ENCODE results near the gene TAGLN. TPM values are rescaled to one million over a fixed set of nuclear protein-coding genes. Genes with fewer than 3 reads are reported as not detected.
A peak's percentile ranks its signal among the peaks of the same experiment; 100 is the strongest.

The TAGLN gene
- polyA plus RNA-seq, 1 of the 3 experiments (the other 2 are of a cell fraction): 519 TPM

DNA sequence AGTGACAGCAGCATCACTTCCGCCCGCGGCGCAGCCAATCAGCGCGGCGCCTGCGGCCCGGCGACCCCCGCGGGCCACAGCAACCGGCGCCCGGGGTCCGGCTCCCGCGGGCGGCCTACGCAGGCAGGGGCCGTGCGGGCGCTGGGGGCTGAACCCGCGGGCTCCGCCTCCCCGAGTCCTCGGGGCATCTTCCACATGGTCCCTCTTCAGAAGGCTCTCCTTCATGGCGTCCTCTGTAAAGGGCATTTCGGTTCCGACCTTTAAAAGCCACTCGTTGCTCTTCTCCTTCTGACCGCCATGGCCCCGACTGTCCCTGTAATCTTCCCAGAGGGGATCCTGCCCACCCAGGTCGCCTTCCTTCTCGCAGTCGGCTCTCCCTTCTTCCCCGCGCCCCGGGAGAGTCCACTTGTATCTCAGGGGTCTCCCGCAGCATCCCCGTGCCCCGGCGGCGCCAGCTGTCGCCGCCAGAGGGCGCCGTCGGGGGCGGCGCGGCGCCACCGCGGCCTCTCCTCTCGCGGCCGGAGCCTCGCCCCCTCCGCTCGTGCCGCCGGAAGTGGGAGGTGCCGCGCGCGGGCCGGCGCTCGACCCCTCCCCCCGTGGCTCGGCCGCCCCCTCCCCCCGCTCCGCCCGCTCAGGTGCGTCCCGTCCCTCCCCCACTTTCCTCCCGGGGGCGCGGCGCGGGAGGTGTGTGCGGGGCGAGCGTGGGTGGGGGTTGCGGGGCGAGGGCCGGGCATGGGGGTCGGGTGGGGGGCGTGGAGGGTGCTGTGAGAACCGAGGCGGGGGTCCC lies 33.1 kb downstream of the TAGLN start, which contains the start of gene RNF214 (continued):
- TF ChIP-seq POLR2AphosphoS5 (IDR thresholded peaks at IDR 0.05; ENCODE audit: low read depth, low read length) (peak; percentile 56), CHD2 (IDR thresholded peaks at IDR 0.05; ENCODE audit: low read length, partially characterized antibody) (peak; percentile 68), JUND (IDR thresholded peaks at IDR 0.05) (no peak), SMC3 (IDR thresholded peaks at IDR 0.05; ENCODE audit: low read depth, low read length) (peak; percentile 40; the same call in 1 of the 2 replicates), SIN3A (IDR thresholded peaks at IDR 0.05; ENCODE audit: borderline replicate concordance, low read depth, low read length) (peak; percentile 84; the same call in 1 of the 2 replicates), EP300 (IDR thresholded peaks at IDR 0.05; ENCODE audit: borderline replicate concordance in 1 of 2, low read depth in 1 of 2, low read length in 1 of 2) (0 out of 4 replicates have a peak, but pooled peaks of 1 of the 2 experiments have one; percentile 16), EZH2phosphoT487 (IDR thresholded peaks at IDR 0.05; ENCODE audit: borderline replicate concordance, low read depth) (no peak), FOXM1 (IDR thresholded peaks at IDR 0.05; ENCODE audit: low read depth) (no peak)
- TF ChIP-seq, protein P1, sequence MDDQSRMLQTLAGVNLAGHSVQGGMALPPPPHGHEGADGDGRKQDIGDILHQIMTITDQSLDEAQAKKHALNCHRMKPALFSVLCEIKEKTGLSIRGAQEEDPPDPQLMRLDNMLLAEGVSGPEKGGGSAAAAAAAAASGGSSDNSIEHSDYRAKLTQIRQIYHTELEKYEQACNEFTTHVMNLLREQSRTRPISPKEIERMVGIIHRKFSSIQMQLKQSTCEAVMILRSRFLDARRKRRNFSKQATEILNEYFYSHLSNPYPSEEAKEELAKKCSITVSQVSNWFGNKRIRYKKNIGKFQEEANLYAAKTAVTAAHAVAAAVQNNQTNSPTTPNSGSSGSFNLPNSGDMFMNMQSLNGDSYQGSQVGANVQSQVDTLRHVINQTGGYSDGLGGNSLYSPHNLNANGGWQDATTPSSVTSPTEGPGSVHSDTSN (IDR thresholded peaks at IDR 0.05): no peak
- TF ChIP-seq, protein P2, sequence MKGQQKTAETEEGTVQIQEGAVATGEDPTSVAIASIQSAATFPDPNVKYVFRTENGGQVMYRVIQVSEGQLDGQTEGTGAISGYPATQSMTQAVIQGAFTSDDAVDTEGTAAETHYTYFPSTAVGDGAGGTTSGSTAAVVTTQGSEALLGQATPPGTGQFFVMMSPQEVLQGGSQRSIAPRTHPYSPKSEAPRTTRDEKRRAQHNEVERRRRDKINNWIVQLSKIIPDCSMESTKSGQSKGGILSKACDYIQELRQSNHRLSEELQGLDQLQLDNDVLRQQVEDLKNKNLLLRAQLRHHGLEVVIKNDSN (IDR thresholded peaks at IDR 0.05; ENCODE audit: borderline replicate concordance, low read depth): no peak

DNA sequence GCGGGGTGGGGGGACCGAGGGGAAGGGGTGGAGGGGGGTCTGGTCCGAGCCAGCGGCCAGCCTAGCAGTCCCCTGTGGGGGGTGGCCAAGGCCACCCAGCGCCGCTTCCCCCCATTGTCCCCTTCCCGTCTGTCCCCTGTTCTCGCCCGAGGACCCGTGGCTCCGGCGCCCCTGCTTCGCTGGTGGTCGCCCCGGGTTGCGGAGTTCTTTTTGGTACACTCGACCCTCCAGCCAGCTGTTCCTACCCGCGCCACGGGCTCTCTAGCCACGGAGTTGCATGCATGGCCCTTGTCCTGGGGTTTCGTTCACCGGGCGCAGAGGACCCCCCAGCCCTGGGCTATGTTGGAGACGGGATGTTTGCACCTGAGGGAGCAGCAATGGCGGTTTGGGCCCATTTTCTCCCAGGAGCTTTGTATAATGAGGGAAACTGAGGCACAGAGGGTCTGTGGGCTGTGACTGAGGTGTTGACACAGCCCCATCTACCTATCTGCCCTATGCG lies 33.8 kb downstream of the TAGLN start:
- Histone ChIP-seq H3F3A (replicated peaks; ENCODE audit: insufficient read depth) (peaks cover 15% of the 10 kb centered on the region), H3K9ac (peak overlapping the region; percentile 87), H3K4me1 (ENCODE audit: control insufficient read depth in 1 of 2, insufficient read depth in 2 of 2, low read depth in 1 of 2, low read length in 1 of 2) (peaks cover 9 to 22% of the 10 kb centered on the region in 2 experiments; a peak in 3 of 4 replicates), H3K36me3 (replicated peaks in 1 of 2; ENCODE audit: control insufficient read depth in 1 of 2, insufficient read depth in 2 of 2, low read length in 1 of 2) (peaks cover 11 to 26% of the 10 kb centered on the region in 2 experiments), H3K9me2 (no peaks in the 10 kb centered on the region), H2AFZ (ENCODE audit: low read depth) (peak overlapping the region; percentile 36), H4K20me1 (ENCODE audit: insufficient read depth) (peaks cover 3% of the 10 kb centered on the region; the same call in 1 of the 2 replicates), H3K79me2 (ENCODE audit: insufficient read depth) (peaks cover 71% of the 10 kb centered on the region), H3K27me3 (ENCODE audit: insufficient read depth) (no peaks in the 10 kb centered on the region), H3K4me2 (peak overlapping the region; percentile 98), H3K27ac (ENCODE audit: low read depth in 2 of 2, low read length in 1 of 2) (peak overlapping the region; percentile 36 to 71), H3K9me3 (no peaks in the 10 kb centered on the region), H3K4me3 (ENCODE audit: low read depth in 2 of 2, low read length in 1 of 2) (peak overlapping the region; percentile 96 to 99)
- CTCF ChIA-PET: interaction anchor here (0.6 to 3.0 kb wide), 12 partner anchors 9 to 442 kb away, joined by 3 to 21 read pairs (median 3); partner anchors contain the start of genes APOA5 and SIDT2
- no peak for TF ChIP-seq EP300 (IDR thresholded peaks at IDR 0.05; ENCODE audit: borderline replicate concordance in 1 of 2, low read depth in 1 of 2, low read length in 1 of 2)
- no peak for TF ChIP-seq SIN3A (IDR thresholded peaks at IDR 0.05; ENCODE audit: borderline replicate concordance, low read depth, low read length)
- no peak for TF ChIP-seq MEF2A (IDR thresholded peaks at IDR 0.05; ENCODE audit: borderline replicate concordance, low read depth)
- no peak for TF ChIP-seq JUND (IDR thresholded peaks at IDR 0.05)
- no peak for TF ChIP-seq TCF12 (IDR thresholded peaks at IDR 0.05)
- TF ChIP-seq, protein P2 (IDR thresholded peaks at IDR 0.05; ENCODE audit: borderline replicate concordance, low read depth): no peak
- no peak for TF ChIP-seq YY1 (IDR thresholded peaks at IDR 0.05; ENCODE audit: low read depth)
- TF ChIP-seq MXI1 (IDR thresholded peaks at IDR 0.05; ENCODE audit: low read depth, low read length): no peak
- TF ChIP-seq, protein P1 (IDR thresholded peaks at IDR 0.05): no peak
- TF ChIP-seq SMC3 (IDR thresholded peaks at IDR 0.05; ENCODE audit: low read depth, low read length): no peak
- TF ChIP-seq TEAD4 (IDR thresholded peaks at IDR 0.05; ENCODE audit: borderline replicate concordance, insufficient read depth): no peak
- TF ChIP-seq, protein P3, sequence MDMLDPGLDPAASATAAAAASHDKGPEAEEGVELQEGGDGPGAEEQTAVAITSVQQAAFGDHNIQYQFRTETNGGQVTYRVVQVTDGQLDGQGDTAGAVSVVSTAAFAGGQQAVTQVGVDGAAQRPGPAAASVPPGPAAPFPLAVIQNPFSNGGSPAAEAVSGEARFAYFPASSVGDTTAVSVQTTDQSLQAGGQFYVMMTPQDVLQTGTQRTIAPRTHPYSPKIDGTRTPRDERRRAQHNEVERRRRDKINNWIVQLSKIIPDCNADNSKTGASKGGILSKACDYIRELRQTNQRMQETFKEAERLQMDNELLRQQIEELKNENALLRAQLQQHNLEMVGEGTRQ (IDR thresholded peaks at IDR 0.05; ENCODE audit: borderline replicate concordance, low read depth, low read length): no peak
- 1% methylated on average over 12 of the region's 27 CpGs for WGBS (ENCODE audit: low lambda C conversion rate)
- peak; percentile 83 for DNase-seq
- POLR2A ChIA-PET: interaction anchor here (0.7 to 1.2 kb wide), 3 partner anchors 8 to 461 kb away, joined by 3 to 4 read pairs (median 4); partner anchors contain the start of genes BUD13 and CEP164
